Measurements from ENCODE around the gene PRDM2.
A peak's percentile ranks its signal among the peaks of the same experiment; 100 is the strongest.

The PRDM2 gene

DNA sequence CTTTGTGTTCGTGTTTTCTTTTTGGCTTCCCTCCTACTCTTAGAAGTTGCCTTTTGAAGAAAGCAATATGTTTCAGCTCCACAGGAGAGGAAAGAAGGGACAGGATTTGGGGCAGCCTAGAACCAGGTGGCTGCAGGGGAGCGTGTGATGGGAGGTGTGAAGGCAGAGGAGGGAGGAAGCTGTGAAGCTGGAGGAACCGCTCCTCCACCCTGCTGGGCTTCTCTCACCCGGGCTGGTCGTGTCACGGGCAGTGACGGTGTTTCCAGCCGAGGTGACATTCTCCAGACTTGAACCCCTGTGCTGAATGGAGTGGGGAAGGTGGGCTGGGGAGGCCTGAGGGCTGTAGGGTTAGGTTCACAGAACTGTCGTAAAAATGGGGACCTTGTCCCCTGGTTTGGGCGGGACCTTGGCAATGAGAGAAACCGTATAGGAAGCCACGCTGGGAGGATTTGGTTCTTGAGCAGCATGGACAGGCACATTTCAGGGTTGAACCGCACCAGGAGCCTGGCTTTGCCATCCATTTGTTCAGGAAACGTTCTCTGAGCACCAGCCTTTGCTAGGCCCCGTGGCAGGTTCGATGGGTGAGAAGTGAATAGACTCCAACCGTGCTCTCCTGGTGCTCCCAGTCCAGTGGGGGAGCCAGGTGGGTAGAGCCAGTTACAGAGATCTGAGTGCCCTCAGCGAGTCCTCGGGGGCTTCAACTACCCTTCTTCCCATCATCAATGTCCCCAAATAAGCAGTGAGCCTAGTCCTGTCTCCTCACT lies 103.0 kb downstream of the PRDM2 start:
- no peak for DNase-seq (ENCODE audit: low read depth)
- TF ChIP-seq, protein P1, sequence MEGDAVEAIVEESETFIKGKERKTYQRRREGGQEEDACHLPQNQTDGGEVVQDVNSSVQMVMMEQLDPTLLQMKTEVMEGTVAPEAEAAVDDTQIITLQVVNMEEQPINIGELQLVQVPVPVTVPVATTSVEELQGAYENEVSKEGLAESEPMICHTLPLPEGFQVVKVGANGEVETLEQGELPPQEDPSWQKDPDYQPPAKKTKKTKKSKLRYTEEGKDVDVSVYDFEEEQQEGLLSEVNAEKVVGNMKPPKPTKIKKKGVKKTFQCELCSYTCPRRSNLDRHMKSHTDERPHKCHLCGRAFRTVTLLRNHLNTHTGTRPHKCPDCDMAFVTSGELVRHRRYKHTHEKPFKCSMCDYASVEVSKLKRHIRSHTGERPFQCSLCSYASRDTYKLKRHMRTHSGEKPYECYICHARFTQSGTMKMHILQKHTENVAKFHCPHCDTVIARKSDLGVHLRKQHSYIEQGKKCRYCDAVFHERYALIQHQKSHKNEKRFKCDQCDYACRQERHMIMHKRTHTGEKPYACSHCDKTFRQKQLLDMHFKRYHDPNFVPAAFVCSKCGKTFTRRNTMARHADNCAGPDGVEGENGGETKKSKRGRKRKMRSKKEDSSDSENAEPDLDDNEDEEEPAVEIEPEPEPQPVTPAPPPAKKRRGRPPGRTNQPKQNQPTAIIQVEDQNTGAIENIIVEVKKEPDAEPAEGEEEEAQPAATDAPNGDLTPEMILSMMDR (IDR thresholded peaks at IDR 0.05; ENCODE audit: insufficient read depth, low read depth, low read length, missing control alignments): no peak

DNA sequence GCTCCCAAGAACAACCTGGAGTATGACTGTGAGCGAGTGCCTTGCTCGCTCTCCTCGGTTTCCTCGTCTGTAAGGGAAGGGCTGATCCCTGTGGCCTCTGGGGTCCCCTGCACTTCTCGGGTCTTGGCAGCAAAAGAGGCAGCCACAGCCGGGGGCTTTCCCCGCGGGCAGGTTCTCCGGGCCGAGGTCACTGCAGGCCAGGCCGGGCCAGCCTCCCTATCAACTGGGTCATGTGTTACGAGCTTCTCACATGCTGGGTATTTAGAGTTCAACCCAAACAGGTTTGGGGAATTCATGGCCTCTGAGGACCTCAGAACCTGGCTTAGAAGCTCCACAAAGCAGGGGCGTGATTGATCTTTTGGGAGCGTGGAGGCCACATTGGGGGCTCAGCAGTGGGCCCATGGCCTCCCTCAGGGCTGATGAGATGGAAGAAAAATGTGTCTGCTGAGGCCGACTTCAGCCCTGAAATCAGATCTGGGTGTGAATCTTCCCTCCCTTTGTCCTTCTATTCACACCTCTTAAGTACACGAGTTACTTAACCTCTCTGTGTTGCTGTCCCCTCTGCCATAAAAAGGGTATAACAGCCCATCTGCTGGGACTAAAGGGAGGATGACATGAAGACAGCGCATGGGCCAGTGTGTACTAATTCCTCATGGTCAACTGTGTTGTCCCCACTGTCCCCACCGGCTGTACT lies 103.7 kb downstream of the PRDM2 start:
- TF ChIP-seq, protein P1 (IDR thresholded peaks at IDR 0.05; ENCODE audit: insufficient read depth, low read depth, low read length, missing control alignments): no peak
- H3K4me3 ChIP-seq (ENCODE audit: low read length): no peak overlapping the region
- DNase-seq (ENCODE audit: low read depth): no peak

More for the DNA sequence above, 103.0 kb downstream of the PRDM2 start:
- H3K4me3 ChIP-seq (ENCODE audit: low read length): no peak overlapping the region

DNA sequence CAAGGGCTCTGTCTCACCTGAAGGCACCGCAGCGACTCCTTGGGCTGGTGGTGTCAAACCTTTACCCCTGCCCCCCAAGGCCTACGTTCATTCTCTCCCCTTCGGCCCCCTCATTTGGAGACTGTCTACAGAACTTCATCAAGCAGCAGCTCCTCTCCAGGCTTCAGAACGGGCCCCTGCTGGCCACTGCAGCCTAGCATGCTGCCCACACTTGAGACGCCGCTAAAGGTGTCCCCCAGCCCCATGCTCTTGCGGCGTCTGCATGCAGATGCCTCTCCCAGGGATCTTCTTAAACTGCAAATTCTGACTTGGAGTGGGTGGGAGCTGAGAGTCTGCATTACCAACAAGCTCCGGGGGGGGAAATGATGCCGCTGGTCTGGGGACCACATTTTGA lies 104.2 kb downstream of the PRDM2 start:
- TF ChIP-seq, protein P1 (IDR thresholded peaks at IDR 0.05; ENCODE audit: insufficient read depth, low read depth, low read length, missing control alignments): no peak
- DNase-seq (ENCODE audit: low read depth): no peak
- H3K4me3 ChIP-seq (ENCODE audit: low read length): no peak overlapping the region

DNA sequence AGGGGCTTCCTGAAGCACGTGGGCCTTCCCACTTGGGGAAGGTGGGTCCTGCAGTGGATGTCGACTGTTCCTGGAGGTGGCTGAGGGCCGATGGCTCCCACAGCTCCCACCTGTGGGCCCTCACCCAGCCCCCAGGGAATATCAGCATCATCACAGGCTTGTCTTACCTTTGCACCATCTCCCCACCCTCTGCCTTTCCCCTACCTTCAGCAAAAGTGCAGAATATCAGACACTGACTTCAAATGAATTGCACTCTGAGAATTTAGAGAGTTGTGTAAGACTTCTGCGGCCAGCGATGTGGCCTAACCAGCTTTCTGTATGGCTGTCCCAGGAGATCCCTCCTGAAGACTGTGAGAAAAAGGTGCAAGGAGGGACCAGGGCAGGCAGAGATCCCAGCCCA lies 105.4 kb downstream of the PRDM2 start:
- DNase-seq (ENCODE audit: low read depth): no peak
- no peak overlapping the region for H3K4me3 ChIP-seq (ENCODE audit: low read length)
- TF ChIP-seq, protein P1 (IDR thresholded peaks at IDR 0.05; ENCODE audit: insufficient read depth, low read depth, low read length, missing control alignments): no peak

DNA sequence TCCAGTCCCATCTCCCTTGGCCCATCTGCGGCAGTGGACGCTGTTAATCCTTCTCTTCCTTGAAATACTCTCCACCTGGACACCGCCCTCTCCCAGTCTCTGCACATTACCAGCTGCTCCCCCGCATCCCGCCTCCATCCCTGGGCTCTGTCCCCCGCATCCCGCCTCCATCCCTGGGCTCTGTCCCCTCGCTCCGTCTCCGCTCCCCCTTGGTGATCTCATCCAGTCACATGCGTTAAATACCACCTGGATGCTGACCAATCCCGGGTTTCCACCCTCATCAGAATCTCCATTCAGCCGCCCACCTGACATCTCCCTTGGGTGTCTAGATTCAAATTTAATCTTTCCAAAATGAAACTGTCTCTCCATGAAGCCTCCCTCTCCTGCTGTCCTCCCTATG lies 106.1 kb downstream of the PRDM2 start:
- TF ChIP-seq, protein P1 (IDR thresholded peaks at IDR 0.05; ENCODE audit: insufficient read depth, low read depth, low read length, missing control alignments): no peak
- no peak for DNase-seq (ENCODE audit: low read depth)
- H3K4me3 ChIP-seq (ENCODE audit: low read length): no peak overlapping the region

DNA sequence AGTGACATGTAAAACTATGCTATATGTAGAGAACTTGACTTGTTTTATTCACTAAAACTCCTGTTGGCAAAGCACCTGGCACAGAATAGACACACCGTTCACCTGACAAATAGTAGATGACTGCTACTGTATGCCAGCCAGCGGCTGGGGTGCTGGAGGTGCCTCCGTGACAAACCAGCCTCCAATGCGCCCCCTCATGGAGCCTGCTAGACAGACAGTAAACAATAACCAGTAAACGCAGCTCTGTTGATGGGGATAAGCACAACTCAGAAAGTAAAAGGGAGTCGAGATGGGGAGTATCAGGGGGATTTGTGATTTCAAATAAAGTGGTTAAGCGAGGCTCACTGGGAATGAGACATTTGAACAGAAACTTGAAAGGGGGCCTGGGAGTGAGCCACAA lies 107.2 kb downstream of the PRDM2 start:
- H3K4me3 ChIP-seq (ENCODE audit: low read length): no peak overlapping the region
- TF ChIP-seq, protein P1 (IDR thresholded peaks at IDR 0.05; ENCODE audit: insufficient read depth, low read depth, low read length, missing control alignments): peak; percentile 63
- DNase-seq (ENCODE audit: low read depth): peak; percentile 65
